ENCODE measurements around the gene ZC2HC1B.

ZC2HC1B gene

GRCh38 chr6:143961886-143962878, 97.9 kb downstream of the ZC2HC1B start:
- no peak for DNase-seq (ENCODE audit: low read depth)

GRCh38 chr6:143963158-143963919, 99.1 kb downstream of the ZC2HC1B start:
- DNase-seq (ENCODE audit: low read depth) = no peak

- DNase-seq (ENCODE audit: low read depth) = no peak
Measured at GRCh38 chr6:143964674-143965081, 100.4 kb downstream of the ZC2HC1B start.

- no peak for DNase-seq (ENCODE audit: low read depth)
Measured at GRCh38 chr6:143965503-143966171, 101.4 kb downstream of the ZC2HC1B start.

GRCh38 chr6:143966312-143966711, 102.0 kb downstream of the ZC2HC1B start:
- DNase-seq (ENCODE audit: low read depth) = no peak

- DNase-seq (ENCODE audit: low read depth) = no peak
Measured at GRCh38 chr6:143967706-143968376, 103.6 kb downstream of the ZC2HC1B start.

GRCh38 chr6:143969077-143969476, 104.8 kb downstream of the ZC2HC1B start:
- DNase-seq (ENCODE audit: low read depth) = no peak

- no peak for DNase-seq (ENCODE audit: low read depth)
Measured at GRCh38 chr6:143970456-143971218, 106.4 kb downstream of the ZC2HC1B start.

GRCh38 chr6:143971482-143972205, 107.4 kb downstream of the ZC2HC1B start:
- no peak for DNase-seq (ENCODE audit: low read depth)

- no peak for DNase-seq (ENCODE audit: low read depth)
Measured at GRCh38 chr6:143973097-143973966, 109.1 kb downstream of the ZC2HC1B start.

- no peak for DNase-seq (ENCODE audit: low read depth)
Measured at GRCh38 chr6:143974089-143974488, 109.8 kb downstream of the ZC2HC1B start.

GRCh38 chr6:143976806-143977349, 112.6 kb downstream of the ZC2HC1B start:
- no peak for DNase-seq (ENCODE audit: low read depth)

- no peak for DNase-seq (ENCODE audit: low read depth)
Measured at GRCh38 chr6:143980921-143981320, 116.6 kb downstream of the ZC2HC1B start.

- DNase-seq (ENCODE audit: low read depth) = no peak
Measured at GRCh38 chr6:143982968-143983367, 118.7 kb downstream of the ZC2HC1B start.

GRCh38 chr6:143984666-143985065, 120.4 kb downstream of the ZC2HC1B start:
- DNase-seq (ENCODE audit: low read depth) = no peak

- DNase-seq (ENCODE audit: low read depth) = no peak
Measured at GRCh38 chr6:143986463-143987065, 122.3 kb downstream of the ZC2HC1B start.

All from T follicular helper cell (primary cell).